GM20431 (cell line): ENCODE measurements around the gene GPR17.

ENCODE experiments used
- in situ Hi-C: fragments of 300-500 bp; cut with MseI, MboI; formaldehyde crosslinking; loops from one replicate; pipeline ENCODE4 v1.15.0; 2020; ENCODE audit warnings: low sequenced_read_pairs; ENCODE audit not compliant: unreplicated experiment

The GPR17 gene

DNA sequence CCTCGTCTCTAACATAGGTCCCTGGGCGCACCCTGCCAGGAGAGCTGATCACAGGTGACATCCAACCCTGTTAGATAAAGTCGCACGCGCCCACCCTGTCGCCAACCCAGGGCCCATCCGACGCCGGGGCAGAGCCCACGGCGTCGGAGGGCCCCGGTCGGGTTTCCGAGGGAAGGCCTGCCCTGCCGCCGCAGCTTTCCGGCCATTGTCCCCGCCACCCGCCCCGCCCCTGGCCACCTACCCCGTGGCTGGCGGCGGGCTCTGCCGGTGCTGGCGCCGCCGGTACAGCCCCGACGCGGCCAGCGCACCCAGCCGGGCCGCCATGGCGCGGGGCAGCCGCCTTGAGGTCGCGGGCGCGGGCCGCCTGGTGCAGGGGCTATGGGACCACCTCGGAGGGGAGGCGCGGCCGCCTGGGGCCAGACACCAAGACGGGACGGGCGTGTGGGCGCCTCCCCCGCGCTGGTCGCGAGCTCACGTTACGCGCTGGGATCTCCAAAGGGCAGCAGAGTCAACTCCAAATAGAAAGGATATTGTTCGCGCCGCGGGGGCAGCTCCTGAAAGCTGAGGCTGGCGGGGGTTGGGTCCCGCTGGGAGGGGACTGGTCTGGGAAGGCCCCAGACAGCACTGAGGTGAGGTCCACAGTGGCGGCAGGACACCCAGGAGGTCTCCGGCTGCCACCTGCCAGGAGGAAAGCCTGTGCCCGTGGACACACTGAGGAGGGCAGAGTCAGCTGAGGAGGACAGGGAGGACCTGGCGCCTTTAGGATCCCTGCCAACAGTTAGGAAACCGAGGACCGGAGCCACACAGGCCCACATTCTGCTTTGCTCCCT lies 18.3 kb downstream of the GPR17 start:
- in situ Hi-C loops, result no loop called here

DNA sequence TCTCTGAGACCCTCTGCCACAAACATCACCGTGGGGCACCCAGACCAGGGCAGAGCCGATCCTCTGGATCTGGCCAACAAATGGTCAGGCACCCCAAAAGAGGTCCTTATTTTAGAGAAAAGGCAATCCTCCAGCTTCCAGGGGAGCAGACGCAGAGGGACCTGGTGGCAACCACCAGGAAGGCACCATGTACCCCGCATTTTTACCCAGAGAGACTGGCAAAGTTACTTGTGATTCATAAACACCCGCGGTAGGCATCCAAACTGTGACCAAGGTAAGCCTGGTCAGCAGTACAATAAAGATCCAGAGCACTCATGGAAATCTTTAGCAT lies 18.9 kb downstream of the GPR17 start:
- in situ Hi-C loops, result no loop called here

DNA sequence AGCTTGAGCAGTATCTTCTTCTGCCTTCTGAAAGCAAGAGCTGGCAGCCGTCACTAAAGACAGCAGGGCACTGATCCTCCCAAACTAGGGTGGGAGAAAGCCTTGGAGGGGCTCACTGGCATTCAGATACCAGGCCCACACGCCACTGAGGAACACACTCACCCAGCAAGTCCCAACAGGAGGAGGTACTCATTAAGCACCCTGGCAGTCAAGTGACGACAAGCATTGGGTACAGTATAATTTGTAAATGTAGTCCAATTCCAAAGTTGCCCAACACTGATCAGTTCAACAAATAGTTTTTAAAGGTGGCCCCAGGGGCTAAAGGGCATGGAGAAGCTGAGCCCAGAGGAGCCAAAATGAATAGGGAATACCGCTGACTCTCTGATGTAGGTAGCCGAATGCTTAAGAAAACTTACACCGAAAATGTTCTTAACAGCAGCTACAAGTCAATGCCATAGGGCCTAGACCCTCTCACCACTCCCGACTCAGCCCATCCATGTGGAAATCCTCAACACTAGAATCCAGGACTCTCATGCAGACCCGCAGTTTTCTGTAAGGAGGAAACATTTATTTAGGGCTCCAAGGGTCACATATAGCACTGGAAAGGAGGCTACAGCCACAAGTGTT lies 19.4 kb downstream of the GPR17 start:
- in situ Hi-C loops, result no loop called here

DNA sequence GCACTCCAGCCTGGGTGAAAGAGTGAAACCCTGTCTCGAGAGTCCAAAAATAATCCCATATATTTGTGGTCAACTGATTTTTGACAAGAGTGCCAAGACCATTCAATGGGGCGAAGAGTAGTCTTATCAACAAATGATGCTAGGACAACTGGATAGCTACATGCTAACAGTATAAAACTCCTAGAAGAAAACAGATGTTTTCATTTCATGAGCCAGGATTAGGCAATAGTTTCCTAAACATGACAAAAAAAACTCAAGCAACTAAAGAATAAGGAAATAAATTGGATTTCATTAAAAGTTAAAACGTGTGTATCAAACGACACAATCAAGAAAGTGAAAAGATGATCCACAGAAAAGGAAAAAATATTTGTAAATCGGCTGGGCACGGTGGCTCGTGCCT lies 23.1 kb downstream of the GPR17 start:
- in situ Hi-C loops, result no loop called here

DNA sequence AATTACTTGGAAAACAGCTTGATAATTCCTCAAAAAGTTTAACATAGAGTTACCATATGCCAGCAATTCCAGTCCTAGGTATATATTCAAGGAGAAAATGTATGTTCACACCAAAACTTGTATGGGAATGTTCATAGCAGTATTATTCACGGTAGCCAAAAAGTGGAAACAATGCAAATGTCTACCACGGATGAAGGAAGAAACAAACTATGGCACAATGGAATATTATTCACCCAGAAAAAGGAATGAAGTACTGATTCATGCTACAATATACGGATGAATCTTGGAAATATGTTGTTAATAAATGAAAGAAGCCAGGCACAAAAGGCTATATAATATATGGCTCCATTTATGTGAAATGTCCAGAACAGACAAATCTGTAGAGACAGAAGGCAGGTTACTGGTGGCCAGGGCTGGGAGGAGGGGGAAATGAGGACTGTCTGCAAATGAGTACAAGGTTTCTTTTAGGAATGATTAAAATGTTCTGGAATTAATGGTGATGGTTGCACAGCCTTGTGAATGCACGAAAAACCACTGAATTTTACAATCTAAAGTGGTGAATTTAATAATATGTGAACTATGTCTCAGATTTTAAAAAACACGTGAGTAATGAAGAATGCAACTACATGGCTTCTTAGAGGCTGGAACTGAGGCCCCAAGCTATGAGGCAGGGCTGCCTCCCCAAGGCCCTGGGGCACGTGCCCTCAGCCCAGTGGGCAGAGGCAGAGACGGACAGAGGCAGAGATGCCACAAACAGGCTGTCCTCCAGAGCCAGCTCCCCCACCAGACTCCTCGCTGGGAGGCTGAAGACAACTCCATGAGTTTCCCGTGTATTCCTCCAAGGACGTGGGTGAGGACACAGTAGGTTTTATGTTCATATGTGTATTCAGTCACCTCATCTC lies 24.4 kb downstream of the GPR17 start:
- in situ Hi-C loops, result no loop called here

DNA sequence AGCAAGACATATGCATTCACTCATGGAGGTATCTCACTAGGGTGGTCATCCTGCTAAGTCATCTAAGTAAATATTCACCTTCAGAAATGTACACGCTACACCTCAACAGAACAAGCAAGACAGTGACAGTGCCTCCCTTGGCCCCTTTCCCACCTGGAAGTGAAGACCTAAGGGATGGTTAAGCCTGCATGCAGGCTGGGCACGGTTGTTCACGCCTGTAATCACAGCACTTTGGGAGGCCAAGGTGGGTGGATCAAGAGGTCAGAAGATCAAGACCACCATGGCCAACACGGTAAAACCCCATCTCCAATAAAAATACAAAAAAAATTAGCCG lies 25.0 kb downstream of the GPR17 start:
- in situ Hi-C loops, result no loop called here

DNA sequence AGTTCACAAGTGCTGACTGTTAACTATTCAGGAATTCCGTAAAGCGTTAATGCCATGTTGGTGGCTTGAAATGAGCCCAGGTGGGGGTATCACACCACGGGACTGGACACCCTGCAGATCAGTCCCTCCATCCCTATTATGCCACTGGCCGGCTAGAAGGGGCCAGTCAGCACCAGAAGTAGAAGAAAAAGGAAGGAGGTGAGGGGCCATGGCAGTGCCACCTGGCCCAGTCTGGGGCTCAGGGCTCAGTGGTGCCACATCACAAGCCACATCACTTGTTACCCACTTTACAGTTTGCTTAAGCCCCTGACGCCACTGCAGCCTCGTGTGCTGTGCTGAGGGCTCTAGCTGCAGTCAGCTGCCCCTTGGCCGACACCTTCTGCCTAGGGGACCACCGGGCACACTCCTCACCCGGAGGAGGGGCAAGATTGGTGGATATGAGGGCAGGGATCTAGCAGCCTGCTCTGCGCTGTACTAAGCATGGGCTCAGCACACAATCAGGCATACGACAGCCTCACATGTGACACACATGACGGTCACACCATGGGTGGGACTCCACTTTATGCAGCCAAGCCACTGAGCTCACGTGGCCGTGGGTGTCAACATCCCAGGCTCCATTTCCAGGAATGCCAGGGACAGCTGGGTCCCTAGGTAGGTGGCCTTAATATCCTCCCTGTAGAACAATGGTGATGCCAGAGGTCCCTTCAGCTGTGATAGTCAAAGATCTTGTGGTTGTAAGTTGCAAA lies 25.8 kb downstream of the GPR17 start:
- in situ Hi-C loops, result no loop called here

DNA sequence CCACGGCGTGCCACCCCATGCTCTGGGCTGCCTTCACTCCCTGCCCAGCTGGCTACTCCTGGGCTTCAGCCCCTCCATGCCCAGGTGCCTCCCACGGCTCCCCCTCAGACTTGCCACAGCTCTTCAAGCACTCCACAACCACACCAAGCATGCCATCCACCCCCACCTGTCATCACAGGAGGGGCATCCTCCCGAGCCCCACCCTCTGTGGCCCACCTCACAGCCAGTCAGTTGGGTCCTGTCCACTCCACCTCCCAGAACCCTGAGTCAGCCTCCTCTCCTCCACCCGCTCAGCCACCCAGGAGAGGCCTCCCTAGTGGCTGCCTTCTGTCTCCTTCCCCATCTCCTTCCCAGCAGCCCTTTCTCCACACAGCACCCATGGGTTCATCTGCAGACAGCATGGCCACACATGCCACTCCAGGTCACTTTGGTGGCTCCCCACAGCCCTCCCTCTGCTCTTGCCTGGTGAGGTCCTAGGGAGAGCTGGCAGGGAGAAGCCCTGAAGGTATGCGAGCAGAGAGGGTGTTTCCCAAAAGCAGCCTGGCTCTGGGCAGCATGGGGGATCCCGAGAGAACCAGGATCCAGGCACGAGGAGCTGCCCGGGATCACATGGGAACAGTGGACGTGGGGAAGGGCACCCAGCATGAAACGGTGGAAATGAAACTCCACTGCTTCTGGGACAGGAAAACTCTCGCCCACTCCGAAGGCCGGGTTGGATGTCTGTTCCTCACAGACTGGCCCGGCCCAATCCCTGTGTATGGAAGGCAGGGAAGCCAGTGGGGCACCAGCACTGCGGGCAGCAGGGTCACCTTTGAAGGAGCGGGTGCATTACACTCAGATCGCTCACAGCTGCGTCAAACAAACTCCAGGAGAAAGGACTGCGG lies 26.6 kb downstream of the GPR17 start:
- in situ Hi-C loops, result no loop called here

DNA sequence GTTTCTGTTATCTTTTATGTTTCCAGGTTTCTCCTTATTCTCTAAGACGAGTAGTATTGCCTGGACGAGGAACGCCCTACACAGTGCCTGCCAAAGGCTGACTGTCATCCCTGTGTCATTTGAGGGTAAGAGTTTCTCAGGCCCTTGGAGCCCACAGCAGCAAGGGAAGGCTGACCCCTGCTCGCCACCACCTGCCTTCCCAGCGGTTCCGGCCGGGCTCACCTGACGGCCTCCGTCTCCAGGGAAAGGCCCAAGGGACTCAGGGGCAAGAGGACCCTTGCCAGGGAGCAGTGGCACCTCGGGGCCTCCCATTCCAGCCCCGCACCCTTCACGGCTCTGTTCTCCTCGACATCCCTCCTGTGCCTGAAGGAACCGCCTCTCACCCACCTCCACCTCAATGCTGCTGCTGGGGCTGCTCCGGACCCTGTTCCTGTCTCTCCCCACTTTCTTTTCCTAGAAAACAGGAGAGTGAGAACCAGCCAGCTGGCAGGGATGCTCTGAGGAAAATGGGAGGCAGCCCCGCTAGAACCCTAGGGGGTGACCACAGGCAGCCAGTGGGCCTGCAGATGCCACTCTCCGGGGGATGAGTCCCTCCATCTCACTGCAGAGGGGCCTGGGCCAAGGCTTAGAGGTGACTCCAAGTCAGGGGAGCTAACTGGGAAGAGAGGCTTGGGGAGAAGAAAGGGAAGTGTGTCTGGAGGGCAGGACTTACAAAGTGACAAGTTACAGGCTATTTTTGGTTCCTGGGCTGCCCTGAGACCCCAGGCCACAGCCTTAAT lies 27.5 kb downstream of the GPR17 start:
- in situ Hi-C loops, result no loop called here

DNA sequence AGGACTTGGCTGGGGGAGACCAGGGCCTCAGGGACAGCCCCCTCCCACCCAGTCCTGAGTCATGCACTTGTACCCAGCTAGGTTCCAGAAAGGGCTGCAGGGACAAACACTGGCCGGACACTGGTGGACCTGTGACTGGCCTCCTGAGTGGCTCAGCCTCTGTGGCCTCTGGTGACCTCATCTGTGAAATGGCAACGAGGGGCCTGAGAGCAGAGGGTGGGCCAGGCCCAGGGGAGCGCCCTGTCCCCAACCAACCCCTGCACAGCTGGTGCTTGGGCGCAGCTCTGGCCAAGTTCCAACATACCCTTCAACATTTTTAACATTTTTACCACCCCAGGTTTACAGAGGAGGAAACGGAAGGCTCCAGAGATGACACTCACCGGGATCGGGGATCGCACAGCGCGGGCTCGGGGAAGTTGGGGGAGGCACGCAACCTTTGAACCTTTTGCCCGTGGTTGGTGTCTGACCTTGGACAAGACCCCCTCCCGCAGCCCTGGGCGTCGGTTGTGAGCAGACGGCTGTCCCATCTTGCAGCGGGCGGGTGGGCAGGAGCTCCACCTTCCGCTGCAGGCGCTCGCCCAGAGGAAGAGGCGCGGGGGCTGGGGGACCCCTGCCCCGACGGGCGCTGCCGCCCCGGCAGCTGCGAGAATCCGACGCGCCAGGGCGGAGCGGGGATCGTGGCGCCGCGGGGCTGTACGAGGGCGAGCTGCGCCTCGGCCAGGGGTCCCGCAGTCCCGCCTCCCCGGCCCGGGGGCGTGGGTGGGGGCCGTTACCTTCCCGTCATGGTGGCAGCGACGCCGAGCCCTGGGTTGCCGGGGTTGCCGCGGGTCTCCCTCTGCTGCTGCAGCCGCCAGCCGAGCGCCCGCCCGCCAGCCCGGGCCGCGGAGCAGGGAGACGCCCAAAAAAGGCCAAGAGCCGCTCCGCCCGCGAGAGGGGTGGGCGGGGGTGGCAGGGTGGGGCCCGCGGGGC lies 28.6 kb downstream of the GPR17 start:
- in situ Hi-C loops, result no loop called here

DNA sequence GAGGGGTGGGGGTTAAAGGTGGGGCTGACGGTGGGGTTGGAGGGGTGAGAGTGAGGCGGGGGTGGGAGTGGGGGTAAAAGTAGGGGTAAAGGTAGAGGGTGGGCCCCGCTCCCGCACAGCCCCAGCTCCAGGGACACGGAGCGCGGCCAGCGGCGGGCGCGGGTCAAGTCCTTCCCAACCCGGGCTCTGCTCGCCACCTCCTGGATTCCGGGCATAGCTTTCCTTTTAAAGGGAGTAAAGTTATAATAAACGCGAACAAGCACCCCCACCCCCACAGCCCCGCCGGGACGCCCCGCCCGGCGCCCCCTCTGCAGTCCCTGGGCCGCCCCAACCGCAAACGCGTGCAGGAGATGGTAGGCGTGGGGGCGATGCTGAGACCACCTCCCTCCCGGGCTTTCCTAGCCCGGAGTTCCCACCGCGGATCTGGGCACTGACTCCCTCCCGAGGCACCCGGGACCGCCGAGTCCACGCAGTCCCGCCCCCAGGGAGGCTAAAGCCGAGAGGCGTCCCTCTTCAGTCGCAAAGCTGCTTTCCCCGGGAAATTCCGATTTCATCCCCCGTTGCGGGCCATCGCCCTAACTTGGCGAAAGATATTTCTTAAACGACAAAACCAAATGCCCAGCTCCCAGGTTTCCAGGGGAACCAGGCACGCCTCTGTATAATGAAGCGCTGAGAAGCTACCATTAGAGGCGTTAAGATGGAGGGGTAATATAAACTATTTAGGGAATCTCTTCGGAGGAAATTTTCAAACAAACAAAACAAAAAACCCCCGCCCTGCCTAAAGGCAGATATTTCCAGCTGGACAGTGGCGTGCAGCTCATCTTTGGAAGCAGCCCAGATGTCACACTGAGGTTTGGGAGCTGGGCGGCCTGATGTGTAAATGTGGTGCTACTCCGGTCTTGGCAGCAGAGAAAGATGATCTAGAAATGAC lies 29.6 kb downstream of the GPR17 start, which contains the start of gene LIMS2:
Gene LIMS2, minus strand, starts transcription at position 200 of the 931 bp plus-strand sequence. CDS start 506 bp downstream, outside the sequence.
- in situ Hi-C loops, result no loop called here

DNA sequence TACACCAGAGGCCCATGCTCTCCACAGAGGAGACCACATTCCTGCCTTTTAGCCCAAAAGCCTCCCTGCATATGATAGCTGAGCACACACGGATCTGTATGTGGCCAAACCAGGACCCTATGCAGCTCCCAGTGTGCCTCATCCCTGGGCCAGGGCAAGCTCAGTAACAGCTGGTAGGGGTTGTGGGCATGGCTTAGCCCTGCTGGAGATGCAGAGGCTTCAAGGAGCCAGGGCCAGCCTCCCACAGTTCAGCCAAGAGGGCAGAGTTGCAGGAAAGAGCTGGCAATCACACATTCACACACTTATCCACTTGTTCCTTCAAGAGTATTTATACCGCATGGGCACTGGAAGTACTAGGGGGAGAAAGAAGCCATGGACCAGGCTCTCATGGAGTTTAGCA lies 31.0 kb downstream of the GPR17 start:
- in situ Hi-C loops, result no loop called here

DNA sequence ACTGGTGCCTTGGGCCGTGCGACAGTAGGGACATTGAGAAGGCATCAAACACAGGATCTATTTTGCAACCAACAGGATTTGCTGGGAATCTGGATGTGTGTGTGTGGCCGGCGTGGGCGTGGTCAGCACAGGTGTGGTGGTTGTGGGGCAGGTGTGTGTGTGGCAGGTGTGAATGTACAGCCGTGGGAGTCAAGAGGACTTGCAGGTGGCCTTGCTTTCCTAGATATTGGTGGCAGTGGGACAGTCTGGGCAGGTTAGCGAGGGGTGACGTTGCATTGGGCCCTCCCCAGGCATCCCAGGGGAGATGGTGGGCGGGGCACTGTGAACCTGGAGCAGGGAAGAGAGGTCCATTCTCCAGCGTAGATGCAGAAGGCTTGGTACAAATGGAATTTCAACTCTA lies 32.6 kb downstream of the GPR17 start:
- in situ Hi-C loops, result no loop called here

DNA sequence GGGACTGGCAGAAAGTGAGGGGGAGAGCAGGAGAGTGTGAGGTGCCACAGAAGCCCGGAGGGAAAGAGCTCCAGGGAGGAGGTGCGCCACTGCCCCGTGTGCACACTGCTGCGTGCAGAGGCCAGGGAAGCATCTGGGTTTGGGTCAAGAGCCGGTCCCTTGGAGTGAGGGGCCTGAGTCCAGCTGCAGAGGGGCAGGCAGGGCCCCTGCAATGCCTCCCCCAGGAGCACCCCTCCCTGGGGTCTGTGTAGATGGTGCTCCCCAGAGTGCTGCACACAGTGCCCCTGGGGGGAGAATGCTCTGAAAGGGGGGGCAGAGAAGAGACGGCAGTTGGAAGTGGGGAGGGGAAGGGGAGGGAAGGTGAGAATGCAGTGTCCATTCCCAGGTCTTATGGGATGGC lies 33.0 kb downstream of the GPR17 start:
- in situ Hi-C loops, result no loop called here

DNA sequence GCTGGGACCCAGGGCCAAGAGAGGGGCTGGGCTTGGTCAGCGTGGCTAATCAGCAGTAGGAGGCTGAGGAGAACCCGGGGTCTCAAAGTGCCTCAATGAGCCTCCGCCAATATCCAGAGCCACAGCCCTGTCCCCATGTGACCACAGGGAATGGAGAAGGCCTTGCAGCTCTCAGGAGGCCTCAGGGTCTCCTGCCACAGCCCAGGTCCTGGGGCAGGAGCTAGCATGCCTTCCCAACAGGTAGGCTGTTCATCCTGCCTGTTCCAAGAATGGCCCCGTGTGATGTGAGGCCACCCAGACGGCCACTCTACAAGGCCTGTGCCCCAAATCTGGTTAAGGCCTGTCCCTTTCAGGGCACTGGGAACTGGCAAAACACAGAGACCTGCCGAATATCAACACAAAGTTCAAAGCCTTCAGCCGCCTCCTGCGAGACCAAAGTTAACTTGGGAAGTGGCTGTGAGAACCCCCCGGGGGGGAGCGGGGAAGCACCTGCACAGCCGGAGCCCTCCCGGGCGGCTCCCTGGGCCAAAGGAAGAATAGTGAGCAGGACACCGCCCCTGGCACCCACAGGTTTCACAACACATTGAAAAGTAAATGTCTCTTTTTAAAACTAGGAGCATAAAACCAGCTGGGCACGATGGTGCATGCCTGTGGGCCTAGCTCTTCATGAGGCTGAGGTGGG lies 33.9 kb downstream of the GPR17 start:
- in situ Hi-C loops, result no loop called here

DNA sequence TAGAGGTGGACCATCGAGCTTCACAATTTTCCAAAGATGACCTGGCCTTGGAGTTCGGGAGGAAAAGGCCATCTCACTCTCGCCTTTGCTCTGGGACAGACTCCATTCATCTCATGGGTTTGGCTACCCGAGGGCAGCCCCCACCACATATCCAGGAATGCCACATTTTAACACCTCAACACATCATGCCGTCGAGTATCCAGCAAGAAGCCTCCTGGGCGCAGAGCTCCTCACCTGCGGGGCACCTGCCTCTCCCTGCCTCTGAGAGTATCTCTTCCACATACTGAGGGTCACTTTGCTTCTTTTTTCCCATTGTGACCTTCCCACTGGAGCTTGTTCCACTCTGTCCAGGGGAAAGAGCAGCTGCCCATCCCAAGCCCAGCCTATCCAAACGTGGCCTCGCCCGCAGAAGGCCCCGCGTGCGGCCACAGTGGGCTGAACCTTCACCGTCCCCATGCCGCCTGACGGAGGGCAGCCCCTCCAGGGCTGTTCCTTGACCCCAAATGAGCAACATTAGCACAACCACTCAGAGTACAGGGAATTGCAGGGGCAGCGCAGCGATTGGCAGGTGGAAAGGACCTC lies 34.8 kb downstream of the GPR17 start:
- in situ Hi-C loops, result no loop called here
